Hepatocyte (in vitro differentiated cells): ENCODE data around the gene FAM50A. TPM values are rescaled to one million over a fixed set of nuclear protein-coding genes. Genes with fewer than 3 reads are reported as not detected.

ENCODE experiments used
- DNase-seq: peaks from one replicate; pipeline ENCODE4 v3.0.0-alpha.2; 2016; ENCODE audit warnings: low spot score
- H2AFZ ChIP-seq: fragments of 200-600 bp; sonication (generic); 2 replicates; pipeline ENCODE4 v1.6.0; 2016; ENCODE audit warnings: antibody characterized with exemption, mild to moderate bottlenecking
- H3K27ac ChIP-seq: fragments of 200-600 bp; sonication (generic); 2 replicates; pipeline ENCODE4 v1.5.1; 2016; ENCODE audit warnings: mild to moderate bottlenecking
- H3K27me3 ChIP-seq: fragments of 200-600 bp; sonication (generic); 2 replicates; pipeline ENCODE4 v1.6.1; 2016
- H3K36me3 ChIP-seq: fragments of 200-600 bp; sonication (generic); replicated peaks from 2 replicates; pipeline ENCODE4 v1.5.1; 2016; ENCODE audit warnings: low read depth; ENCODE audit not compliant: insufficient read depth
- H3K4me1 ChIP-seq: fragments of 200-600 bp; sonication (generic); 2 replicates; pipeline ENCODE4 v1.5.1; 2016; ENCODE audit warnings: mild to moderate bottlenecking, moderate library complexity; ENCODE audit not compliant: insufficient read depth
- H3K4me2 ChIP-seq: fragments of 200-600 bp; sonication (generic); 2 replicates; pipeline ENCODE4 v1.6.0; 2016
- H3K4me3 ChIP-seq: fragments of 200-600 bp; sonication (generic); 2 replicates; pipeline ENCODE4 v1.5.1; 2016; ENCODE audit warnings: mild to moderate bottlenecking
- H3K79me2 ChIP-seq: fragments of 200-600 bp; sonication (generic); 2 replicates; pipeline ENCODE4 v1.6.0; 2017; ENCODE audit warnings: mild to moderate bottlenecking
- H3K9me2 ChIP-seq: fragments of 200-600 bp; sonication (generic); replicated peaks from 2 replicates; pipeline ENCODE4 v1.6.0; 2017; ENCODE audit warnings: mild to moderate bottlenecking; ENCODE audit not compliant: insufficient read depth
- H3K9me3 ChIP-seq: fragments of 200-600 bp; sonication (generic); 2 replicates; pipeline ENCODE4 v1.5.1; 2016; ENCODE audit warnings: low read depth, mild to moderate bottlenecking
- H4K20me1 ChIP-seq: fragments of 200-600 bp; sonication (generic); 2 replicates; pipeline ENCODE4 v1.6.0; 2016; ENCODE audit warnings: mild to moderate bottlenecking; ENCODE audit not compliant: insufficient read depth, poor library complexity, severe bottlenecking
- EZH2 ChIP-seq: fragments of 200-600 bp; sonication (generic); IDR thresholded peaks from 2 replicates; pipeline ENCODE4 v1.6.1; 2016; ENCODE audit warnings: antibody characterized with exemption, mild to moderate bottlenecking, borderline replicate concordance
- EZH2phosphoT487 ChIP-seq: fragments of 200-600 bp; sonication (generic); IDR thresholded peaks from one replicate; pipeline ENCODE4 v1.6.1; 2018; ENCODE audit warnings: antibody characterized with exemption, mild to moderate bottlenecking, low read depth, moderate library complexity; ENCODE audit not compliant: unreplicated experiment, severe bottlenecking
- WGBS: methylation state at CpG from one replicate; pipeline ENCODE4 v1.1.6; 2016; ENCODE audit warnings: low lambda C conversion rate; ENCODE audit errors: missing lambda C conversion rate; 5-methylcytosine and 5-hydroxymethylcytosine counted together
- polyA plus RNA-seq: library from polyadenylated mRNA; unstranded; fragments of >200 nt; fragmentation: Nextera tagmentation; extraction: Ambion mirVana; gene quantifications from 2 replicates; pipeline ENCODE4 v1.2.1, GENCODE V29; 2016
- total RNA-seq: library from RNA; depleted of rRNA; stranded (reverse); fragments of >200 nt; gene quantifications from 2 replicates; pipeline ENCODE4 v1.2.3, GENCODE V29; 2014
- TF ChIP-seq, protein P1 (sequence below): fragments of 200-600 bp; sonication (generic); IDR thresholded peaks from 2 replicates; pipeline ENCODE4 v1.5.1; 2016; ENCODE audit warnings: antibody characterized with exemption, mild to moderate bottlenecking; ENCODE audit not compliant: poor library complexity

FAM50A gene
- total and polyA plus RNA-seq, 2 experiments from 2014 or later: 65.9 to 147 TPM

DNA sequence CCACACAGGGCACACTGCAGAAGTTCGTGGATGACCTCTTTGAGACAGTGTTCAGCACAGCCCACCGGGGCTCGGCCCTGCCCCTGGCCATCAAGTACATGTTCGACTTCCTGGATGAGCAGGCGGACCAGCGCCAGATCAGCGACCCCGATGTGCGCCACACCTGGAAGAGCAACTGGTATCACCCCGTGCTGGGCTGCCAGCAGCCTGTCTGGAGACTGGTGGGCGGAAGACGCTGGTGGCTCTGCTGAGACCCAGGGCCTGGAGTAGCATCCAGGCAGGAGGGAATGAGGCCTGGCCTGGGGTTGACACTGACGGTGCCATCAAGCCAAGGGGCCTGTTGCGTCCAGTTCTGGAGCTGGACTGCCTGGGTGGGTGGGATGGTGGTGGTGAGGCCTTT, 26.5 kb downstream of the FAM50A start:
- TF ChIP-seq EZH2phosphoT487: no peak
- TF ChIP-seq, protein P1, sequence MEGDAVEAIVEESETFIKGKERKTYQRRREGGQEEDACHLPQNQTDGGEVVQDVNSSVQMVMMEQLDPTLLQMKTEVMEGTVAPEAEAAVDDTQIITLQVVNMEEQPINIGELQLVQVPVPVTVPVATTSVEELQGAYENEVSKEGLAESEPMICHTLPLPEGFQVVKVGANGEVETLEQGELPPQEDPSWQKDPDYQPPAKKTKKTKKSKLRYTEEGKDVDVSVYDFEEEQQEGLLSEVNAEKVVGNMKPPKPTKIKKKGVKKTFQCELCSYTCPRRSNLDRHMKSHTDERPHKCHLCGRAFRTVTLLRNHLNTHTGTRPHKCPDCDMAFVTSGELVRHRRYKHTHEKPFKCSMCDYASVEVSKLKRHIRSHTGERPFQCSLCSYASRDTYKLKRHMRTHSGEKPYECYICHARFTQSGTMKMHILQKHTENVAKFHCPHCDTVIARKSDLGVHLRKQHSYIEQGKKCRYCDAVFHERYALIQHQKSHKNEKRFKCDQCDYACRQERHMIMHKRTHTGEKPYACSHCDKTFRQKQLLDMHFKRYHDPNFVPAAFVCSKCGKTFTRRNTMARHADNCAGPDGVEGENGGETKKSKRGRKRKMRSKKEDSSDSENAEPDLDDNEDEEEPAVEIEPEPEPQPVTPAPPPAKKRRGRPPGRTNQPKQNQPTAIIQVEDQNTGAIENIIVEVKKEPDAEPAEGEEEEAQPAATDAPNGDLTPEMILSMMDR: no peak
- no peak for TF ChIP-seq EZH2
- no peaks in the 10 kb centered on the region for H3K36me3 ChIP-seq
- 93% methylated on average over 14 of the region's 14 CpGs for WGBS

DNA sequence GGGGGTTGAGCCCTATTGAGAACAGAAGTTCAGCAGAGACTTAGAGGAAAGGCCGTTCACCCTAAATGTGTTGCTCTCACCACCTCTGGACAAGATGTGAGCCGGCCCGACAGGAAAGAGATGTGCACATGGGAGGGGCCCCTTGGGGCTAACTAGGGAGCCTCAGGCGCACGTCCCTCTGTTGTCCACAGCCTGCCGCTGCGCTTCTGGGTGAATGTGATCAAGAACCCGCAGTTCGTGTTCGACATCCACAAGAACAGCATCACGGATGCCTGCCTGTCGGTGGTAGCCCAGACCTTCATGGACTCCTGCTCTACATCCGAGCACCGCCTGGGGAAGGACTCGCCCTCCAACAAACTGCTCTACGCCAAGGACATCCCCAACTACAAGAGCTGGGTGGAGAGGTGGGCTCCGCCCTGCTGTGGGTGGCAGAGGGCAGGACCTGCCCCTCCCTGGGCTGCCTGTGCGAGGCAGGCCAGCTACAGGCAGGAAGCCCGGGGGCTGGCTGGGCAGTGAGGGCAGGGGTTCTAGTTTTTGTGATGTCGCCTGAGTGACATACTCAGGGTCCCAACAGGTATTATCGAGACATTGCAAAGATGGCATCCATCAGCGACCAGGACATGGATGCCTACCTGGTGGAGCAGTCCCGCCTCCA, 27.1 kb downstream of the FAM50A start:
- Histone ChIP-seq H3K9me2 (no peaks in the 10 kb centered on the region), H3K9me3 (no peaks in the 10 kb centered on the region), H3K4me1 (no peaks in the 10 kb centered on the region), H3K27me3 (no peaks in the 10 kb centered on the region), H3K79me2 (no peaks in the 10 kb centered on the region), H3K4me2 (no peak overlapping the region), H4K20me1 (no peaks in the 10 kb centered on the region), H2AFZ (no peak overlapping the region), H3K36me3 (no peaks in the 10 kb centered on the region), H3K27ac (no peak overlapping the region), H3K4me3 (no peak overlapping the region)
- no peak for DNase-seq
- TF ChIP-seq EZH2phosphoT487: no peak
- TF ChIP-seq EZH2: no peak
- TF ChIP-seq, protein P1: no peak
- WGBS: 89% methylated on average over 23 of the region's 23 CpGs

More for the DNA sequence above, 26.5 kb downstream of the FAM50A start:
- Histone ChIP-seq H3K9me3 (no peaks in the 10 kb centered on the region), H3K27me3 (no peaks in the 10 kb centered on the region), H3K27ac (no peak overlapping the region), H3K9me2 (no peaks in the 10 kb centered on the region), H3K4me3 (no peak overlapping the region), H4K20me1 (no peaks in the 10 kb centered on the region), H2AFZ (no peak overlapping the region), H3K4me2 (no peak overlapping the region), H3K4me1 (no peaks in the 10 kb centered on the region), H3K79me2 (no peaks in the 10 kb centered on the region)
- no peak for DNase-seq

DNA sequence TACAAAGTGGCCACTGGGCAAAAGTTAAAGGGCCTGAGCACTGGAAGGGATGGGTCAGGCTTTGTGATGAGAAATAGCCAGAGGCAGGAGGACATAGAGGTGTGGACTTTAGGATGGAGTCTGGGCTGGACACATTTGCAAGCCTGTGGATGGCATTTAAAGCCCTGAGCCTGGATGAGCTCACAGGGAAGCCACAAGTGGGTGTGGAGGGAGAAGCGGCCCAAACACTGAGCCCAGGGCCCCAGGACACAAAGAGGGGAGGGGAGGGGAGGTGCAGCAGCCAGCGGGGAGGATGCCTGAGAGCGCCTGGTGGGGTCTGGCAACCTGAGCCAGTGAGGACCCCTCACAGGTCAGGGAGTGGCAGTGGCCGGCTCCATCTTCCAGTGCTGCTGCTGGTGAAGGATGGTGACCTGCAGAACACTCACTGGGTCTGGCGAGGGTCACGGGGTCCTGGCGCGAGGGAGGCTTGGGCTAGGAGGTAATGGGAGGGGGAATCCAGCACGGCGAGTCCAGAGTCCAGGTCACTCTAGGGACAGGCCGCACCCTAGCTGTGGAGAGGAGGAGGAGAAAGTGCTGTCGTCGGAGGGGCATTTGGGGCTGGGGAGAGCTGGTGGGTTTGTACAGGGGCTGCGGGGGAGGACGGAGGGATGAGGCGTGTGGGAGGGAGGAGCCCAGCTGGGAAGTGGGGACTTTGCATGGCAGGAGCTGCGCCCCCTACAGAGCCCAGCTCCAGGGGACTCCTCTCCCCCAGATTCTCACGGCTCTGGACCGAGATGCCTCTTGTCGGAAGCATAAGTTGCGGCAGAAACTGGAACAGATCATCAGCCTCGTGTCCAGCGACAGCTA, 28.1 kb downstream of the FAM50A start:
- Histone ChIP-seq H3K9me2 (no peaks in the 10 kb centered on the region), H3K27ac (no peak overlapping the region), H3K36me3 (no peaks in the 10 kb centered on the region), H2AFZ (no peak overlapping the region), H3K4me1 (no peaks in the 10 kb centered on the region), H3K79me2 (no peaks in the 10 kb centered on the region), H3K4me3 (no peak overlapping the region), H4K20me1 (no peaks in the 10 kb centered on the region), H3K27me3 (no peaks in the 10 kb centered on the region), H3K4me2 (no peak overlapping the region), H3K9me3 (no peaks in the 10 kb centered on the region)
- WGBS: 82% methylated on average over 22 of the region's 23 CpGs
- TF ChIP-seq EZH2phosphoT487: no peak
- TF ChIP-seq, protein P1: no peak
- no peak for TF ChIP-seq EZH2
- no peak for DNase-seq
